Fibroblast of mammary gland (primary cell): ENCODE data around the gene FBRSL1.
A peak's percentile ranks its signal among the peaks of the same experiment; 100 is the strongest.

Experiments
- DNase-seq: peaks from one replicate; pipeline ENCODE4 v3.0.0-alpha.2; 2010; ENCODE audit warnings: low read depth
- H3K4me3 ChIP-seq: 2 replicates; pipeline ENCODE4 v1.5.1; 2011; ENCODE audit warnings: low read depth, mild to moderate bottlenecking, low read length, moderate library complexity; ENCODE audit not compliant: control insufficient read depth
- TF ChIP-seq, protein P1 (sequence below): conservative IDR thresholded peaks from 2 replicates; pipeline ENCODE4 v1.5.1; 2011; ENCODE audit warnings: low read depth, low read length, inconsistent platforms; ENCODE audit not compliant: control insufficient read depth, insufficient read depth

Gene FBRSL1

GRCh38 chr12:132559652-132560363, 69.9 kb downstream of the FBRSL1 start:
- DNase-seq: peak; percentile 11
- H3K4me3 ChIP-seq: peak overlapping the region; percentile 46
- TF ChIP-seq, protein P1, sequence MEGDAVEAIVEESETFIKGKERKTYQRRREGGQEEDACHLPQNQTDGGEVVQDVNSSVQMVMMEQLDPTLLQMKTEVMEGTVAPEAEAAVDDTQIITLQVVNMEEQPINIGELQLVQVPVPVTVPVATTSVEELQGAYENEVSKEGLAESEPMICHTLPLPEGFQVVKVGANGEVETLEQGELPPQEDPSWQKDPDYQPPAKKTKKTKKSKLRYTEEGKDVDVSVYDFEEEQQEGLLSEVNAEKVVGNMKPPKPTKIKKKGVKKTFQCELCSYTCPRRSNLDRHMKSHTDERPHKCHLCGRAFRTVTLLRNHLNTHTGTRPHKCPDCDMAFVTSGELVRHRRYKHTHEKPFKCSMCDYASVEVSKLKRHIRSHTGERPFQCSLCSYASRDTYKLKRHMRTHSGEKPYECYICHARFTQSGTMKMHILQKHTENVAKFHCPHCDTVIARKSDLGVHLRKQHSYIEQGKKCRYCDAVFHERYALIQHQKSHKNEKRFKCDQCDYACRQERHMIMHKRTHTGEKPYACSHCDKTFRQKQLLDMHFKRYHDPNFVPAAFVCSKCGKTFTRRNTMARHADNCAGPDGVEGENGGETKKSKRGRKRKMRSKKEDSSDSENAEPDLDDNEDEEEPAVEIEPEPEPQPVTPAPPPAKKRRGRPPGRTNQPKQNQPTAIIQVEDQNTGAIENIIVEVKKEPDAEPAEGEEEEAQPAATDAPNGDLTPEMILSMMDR: no peak

GRCh38 chr12:132560364-132560613, 70.3 kb downstream of the FBRSL1 start:
- H3K4me3 ChIP-seq: peak overlapping the region; percentile 46
- TF ChIP-seq, protein P1: no peak
- DNase-seq: no peak

GRCh38 chr12:132560614-132561426, 70.9 kb downstream of the FBRSL1 start:
- TF ChIP-seq, protein P1: peak; percentile 50
- peak; percentile 40 for DNase-seq
- peak overlapping the region; percentile 46 for H3K4me3 ChIP-seq
